ENCODE data around the gene ZNF469.

ZNF469 gene

DNA sequence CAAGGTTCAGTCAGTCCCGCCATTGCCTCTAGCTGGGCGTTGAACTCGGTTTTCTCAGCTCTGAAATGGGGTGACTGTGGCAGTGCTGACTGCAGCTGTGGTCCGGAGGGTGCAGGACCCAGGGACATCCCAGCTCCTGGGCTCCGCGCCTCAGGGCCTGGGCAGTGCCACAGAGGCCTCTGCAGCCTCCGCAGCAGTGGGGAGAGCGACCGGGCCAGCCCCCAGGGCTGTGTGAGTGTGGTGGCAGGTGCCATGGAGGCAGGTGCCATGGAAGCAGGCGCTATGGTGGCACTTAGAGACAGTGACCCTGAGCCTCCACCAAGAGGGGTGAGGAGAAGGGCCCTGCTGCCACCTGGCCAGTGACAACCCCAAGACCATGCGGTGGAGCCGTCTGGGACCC lies 30.9 kb downstream of the ZNF469 start:
- DNase-seq = no peak

DNA sequence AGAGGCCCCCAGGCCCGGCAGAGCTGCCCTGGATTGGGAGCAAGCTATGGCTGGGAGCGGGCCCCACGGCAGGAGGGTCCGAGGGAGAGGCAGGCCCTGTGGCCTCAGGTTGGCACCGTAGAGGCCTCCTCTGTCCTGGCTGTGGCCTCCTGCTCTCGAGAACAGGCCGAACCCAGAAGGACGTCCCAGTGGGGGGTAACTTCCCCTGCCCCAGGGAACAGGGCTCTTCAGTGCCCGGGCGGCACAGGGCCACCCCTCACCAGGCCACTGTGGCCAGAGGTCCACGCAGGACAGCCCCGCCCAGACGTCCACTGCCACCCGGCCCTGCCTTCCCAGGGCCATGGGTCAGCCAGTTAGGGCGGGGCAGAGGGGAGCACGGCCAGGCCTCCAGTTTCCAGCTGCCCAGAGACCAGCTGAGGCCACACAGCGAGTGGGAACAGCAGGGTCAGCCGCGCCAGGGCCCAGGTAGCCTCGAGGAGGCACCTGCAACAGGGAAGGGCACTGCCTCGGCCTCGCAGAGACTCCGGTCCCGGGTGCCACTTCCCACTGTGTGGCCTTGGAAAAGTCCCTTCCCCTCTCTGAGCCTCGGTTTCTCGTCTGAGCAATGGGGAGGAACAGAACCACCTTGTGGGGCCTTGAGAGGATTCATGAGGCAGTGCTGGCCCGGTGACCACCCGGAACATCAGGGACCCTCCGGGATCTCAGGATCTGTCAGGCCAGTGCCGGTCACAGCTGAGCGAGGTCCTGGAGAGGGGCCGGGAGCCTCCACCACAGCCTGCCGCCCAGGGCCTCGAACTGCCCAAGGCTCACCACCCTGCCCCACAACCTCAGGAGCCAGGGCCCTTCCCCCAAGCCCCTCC lies 32.0 kb downstream of the ZNF469 start:
- no peak for DNase-seq

DNA sequence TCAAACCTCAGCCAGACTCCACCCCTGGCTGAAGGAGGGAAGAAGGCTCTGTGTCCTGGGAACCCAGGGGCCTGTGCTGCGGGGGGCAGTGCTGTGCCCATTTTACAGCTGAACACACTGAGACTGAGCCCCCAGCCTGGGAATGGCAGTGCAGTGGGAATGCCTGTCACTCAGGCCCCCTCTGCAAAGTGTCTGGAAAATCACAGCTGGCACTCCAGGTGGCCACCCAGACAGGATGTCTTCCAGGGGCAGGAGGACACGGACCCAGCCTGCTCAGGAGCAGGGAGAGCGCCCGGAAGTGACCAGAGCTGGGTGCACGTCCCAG lies 32.6 kb downstream of the ZNF469 start:
- DNase-seq = no peak

DNA sequence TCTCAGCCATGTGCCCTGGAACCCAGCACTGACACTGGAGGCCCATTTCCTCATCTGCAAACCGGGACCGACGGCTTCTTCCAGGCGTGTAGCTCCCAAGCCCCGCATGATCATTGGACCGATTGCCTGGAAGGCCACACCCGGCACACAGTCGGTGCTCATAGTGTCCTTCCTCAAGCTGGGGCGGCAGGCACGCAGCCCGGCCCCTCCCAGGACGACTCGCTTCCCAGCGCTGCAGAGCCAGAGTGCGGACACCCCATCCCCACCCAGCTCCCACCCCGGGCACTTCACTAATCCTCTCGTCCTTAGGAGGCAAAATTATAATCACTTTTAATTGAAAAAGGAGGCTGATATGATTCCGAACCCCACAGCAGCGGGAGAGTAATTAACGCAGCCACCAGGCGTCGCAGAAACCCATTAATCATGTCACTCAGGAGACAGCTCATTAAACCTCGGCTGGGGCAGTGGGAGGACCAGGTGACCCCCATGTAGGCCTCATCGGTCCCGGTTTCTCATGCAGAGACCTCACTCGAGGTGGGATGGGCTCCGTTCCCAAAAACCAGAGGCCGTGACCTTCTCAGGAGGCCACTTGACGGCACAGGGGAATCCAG lies 33.1 kb downstream of the ZNF469 start:
- no peak for DNase-seq

DNA sequence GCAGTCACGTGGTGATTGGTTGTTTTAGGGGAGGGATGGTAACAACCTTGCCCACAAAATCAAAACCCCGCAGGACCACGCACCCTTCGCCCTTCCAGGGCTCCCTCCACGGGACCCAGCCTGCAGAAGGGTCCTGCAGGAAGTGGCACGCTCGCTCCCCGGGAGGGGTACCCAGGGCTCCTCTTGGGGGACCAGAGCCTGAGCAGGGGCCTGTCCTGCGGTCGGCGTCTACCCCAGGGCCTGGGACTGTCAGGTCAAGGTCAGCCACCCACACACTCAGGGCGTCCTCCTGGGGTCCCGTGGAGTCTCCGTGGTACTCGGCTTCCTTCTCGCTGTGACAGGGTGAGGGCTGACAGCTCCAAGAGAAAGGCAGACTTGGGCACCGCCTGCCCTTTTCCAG lies 33.9 kb downstream of the ZNF469 start:
- DNase-seq = no peak

DNA sequence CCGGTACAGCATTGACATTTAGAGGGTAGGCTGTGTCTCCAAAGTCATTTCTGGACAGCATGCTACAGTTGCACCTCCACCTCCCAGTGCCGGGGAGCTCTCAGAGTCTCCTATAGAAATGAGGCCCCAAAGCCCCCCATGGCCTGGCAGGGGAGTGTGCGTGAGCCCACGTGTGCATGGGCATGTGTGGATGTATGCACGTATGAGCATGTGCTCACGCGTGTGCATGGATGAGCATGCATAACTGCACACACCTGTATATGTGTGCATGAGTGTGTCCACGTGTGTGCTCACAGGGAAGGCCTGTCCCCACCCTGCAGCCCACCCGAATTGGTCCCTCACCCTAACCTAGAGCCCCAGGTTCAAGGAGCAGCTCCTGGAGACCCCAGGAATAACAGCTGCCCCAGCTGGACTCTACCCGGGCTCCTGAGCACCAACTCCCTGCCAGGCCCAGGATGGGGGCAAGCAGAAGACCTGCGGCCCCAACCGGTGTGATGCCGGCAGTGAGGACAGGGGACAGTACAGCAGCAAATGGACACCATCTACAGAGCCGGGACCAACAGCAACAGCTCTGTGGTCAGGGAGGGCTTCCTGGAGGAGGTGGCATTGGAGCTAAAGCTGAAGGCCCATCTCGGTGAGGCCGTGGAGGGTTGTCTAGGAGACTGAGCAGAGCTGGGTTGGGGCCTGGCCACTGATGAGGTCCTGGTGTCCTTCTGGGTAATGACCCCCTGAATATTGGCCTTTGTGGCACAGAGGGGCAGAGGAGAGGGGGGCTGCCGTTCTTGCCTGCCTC lies 35.1 kb downstream of the ZNF469 start:
- DNase-seq = no peak

DNA sequence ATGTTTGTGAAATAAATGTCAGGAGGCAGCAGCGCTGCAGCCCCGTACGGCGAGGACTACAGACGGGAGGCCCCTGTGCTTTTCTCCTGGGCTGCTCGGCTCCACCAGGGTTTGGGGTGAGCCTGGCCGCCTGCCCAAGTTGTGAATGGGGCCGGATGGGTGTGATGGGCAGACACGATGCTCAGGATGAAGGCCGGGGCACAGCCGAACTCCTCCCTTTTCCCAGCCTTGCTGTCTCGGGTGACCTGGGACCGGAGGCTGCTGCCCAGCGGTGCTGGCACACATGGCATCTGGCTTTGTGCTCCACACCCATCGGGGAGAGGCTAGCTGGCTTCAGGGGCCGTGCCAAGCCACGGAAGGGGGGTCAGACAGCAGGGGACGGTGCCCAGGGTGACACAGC lies 36.1 kb downstream of the ZNF469 start:
- no peak for DNase-seq

DNA sequence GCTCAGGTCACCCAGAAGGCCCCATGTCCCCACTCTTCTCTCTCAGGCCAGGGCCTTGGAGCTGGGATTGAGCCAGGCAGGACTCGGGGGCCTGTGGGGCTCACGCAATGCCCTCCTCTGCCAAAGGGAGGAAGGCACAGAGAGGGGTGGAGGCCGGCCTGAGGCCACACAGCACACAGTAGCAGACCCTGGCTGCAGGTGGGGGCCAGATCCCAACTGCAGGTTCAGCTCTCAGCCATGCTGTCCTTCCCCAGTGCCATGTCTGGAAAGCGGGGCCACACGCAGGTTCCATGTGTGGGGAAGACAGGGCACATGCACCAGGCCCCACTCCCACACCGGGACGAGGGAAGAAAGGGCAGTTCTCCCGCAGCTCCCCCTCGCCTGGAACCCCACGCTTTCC lies 37.0 kb downstream of the ZNF469 start:
- DNase-seq = no peak

DNA sequence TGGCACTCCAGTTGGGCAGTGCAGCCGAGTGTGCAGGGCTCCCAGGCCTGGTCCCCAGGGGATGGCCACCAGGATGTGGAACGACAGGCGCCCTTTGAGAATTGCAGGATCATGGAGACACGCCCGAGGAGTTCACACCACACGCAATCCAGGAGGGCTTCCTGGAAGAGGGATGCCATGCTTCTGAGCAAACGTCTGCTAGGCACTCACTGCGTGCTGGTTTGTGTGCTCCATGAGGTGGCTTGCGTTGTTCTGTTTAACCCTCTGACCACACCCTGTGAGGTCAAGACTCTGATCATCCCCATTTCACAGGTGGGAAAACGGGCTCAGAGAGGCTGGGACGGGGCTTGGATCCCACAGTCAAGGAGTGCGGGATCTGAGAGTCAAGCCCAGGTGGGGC lies 37.7 kb downstream of the ZNF469 start:
- no peak for DNase-seq

DNA sequence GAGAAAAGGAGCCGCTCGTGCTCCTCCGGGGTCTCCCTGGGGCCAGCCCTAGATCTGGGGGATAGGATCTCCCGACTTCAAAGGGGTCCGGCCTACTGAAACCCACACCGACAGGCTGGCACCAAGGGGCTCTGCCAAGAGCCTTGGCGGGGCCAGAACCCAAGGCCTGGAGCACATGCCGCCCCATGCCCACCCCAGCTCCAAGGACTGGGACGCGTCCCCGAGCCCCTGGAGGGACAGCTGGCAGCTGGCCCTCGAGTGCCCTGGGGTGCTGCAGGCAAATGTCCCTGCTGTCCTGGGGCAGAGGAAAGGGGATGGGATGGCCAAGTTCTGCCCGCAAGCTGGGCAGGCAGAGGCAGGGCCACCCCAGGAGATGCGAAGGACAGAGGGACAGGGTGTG lies 38.5 kb downstream of the ZNF469 start:
- no peak for DNase-seq

DNA sequence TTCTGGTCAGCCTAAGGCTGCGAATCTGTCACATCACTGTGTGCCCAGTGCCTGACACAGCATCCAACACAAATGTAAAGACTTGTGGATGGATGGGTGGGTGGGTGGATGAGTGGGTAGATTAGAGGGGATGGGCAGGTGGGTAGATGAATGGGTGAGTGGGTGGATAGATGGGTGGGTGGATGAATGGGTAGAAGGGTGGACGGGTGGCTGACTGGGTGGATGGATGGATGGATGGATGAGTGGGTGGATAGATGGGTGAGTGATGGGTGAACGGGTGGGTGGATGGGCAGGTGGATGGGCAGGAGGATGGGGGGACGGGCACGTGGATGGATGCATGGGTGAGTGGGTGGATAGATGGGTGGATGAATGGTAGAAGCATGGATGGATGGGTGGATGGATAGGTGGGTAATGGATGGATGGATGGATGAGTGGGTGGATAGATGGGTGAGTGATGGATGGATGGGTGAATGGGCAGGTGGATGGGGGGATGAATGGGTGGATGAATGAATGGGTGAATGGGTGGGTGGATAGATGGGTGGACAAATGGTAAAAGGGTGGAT lies 39.2 kb downstream of the ZNF469 start:
- no peak for DNase-seq

DNA sequence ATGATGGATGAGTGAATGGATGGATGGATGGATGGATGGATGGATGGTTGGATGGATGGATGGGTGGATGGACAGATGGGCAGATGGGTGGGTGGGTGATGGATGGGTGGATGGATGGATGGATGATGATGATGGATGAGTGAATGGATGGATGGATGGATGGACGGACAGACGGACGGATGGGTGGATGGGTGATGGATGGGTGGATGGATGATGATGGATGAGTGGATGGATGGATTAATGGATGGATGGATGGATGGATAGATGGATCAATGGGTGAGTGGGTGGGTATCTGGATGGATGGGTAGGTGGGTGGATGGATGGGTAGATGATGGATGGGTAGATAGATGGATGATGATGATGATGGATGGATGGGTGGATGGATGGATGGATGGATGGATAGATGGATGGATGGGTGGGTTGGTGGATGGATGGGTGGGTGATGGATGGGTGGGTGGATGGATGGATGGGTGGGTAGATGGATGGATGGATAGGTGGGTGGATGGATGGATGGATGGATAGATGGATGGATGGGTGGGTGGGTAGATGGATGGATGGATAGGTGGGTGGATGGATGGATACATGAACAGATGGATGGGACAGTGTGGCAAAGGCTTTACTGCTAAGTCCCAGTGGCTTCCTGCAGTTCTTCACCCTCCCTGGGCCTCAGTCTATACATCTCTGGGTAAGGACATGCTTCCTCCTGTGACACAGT lies 40.1 kb downstream of the ZNF469 start:
- DNase-seq = no peak

DNA sequence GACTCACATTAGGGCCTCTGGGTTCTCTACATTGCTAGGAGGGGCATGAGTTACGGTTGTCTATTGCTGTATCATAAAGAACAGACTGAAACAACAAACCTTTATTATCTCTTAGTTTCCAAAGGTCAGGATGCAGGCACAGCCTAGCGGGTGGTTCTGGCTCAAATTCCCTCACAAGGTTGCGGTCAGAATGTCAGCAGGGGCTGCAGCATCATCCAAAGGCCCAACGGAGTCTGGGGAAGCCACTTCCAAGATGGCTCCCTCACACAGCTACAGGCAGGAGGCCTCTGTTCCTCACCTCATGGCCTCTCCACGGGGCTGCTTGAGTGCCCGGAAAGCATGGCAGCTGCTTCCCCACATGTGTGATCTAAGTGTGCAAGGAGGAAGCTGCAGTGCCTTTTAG lies 40.7 kb downstream of the ZNF469 start:
- DNase-seq = no peak

DNA sequence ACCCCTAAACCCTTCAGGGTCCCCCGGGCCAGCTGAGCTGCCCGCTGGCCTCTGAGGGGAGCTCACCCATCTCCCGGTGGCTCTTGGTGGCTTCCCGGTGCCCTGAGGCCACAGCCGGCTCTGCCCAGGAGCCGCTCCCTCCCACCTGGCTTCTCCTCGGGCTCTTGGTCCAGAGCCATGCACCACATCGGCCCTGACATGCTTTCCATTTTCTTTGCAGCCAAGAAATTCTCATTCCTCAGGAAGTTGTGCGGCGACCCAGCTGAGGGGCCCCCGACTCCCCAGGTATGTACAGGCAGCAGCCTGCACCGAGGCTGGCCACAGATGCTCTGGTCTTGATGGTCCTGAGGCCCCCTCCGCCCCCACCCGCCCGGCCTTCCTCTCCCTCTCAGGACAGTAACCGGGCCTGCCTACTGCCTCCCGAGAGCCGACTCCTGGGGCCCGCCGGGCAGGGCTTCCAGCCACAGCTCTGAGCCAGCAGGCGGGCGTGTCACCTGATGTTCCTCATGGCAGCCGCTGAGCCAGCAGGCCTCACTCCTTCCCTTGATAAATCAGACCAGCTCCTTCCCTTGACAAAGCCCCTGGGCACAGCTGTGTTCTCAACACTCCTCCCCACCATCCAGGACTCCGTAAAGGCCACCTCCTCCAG lies 42.0 kb downstream of the ZNF469 start:
- no peak for DNase-seq

DNA sequence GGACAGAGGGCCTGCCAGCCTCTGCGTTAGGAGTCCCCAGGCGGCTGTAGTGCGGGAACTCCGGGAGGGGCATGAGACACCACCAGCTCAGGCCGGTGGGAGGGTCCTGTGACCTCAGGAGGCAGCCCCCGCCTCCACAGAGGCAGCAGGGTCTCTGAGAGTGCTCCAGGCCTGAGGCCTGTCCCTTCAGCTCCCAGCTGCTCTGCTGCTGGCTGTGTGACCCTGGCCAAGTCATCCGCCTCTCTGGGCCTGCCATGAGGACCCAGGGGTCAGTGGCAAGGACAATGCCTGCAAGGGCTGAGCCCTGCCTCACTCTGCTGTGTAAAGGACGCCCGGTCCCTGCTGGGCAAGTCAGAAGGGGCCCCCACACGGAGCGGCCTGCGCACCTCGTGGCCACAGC lies 43.3 kb downstream of the ZNF469 start:
- DNase-seq = no peak

DNA sequence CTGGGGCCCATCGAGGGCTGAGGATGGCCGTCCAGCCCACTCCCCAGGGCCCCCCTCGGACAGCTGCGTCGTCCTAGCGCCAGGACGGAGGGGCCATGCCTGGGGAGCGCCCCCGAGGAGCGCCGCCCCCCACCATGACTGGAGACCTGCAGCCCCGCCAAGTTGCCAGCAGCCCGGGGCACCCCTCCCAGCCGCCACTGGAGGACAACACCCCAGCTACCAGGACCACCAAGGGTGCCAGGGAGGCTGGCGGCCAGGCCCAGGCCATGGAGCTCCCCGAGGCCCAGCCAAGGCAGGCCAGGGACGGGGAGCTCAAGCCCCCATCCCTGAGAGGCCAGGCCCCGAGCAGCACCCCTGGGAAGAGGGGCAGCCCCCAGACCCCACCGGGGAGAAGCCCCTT lies 44.6 kb downstream of the ZNF469 start:
- DNase-seq = no peak

DNA sequence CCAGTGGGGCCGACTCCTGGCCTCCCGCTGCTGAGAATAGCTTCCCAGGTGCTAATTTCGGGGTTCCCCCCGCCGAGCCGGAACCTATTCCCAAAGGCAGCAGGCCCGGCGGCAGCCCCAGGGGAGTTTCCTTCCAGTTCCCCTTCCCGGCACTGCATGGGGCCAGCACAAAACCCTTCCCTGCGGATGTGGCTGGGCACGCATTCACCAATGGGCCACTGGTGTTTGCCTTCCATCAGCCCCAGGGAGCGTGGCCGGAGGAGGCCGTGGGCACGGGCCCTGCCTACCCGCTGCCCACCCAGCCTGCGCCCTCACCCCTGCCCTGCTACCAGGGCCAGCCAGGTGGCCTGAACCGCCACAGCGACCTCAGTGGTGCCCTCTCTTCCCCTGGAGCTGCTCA lies 45.4 kb downstream of the ZNF469 start:
- DNase-seq = no peak

DNA sequence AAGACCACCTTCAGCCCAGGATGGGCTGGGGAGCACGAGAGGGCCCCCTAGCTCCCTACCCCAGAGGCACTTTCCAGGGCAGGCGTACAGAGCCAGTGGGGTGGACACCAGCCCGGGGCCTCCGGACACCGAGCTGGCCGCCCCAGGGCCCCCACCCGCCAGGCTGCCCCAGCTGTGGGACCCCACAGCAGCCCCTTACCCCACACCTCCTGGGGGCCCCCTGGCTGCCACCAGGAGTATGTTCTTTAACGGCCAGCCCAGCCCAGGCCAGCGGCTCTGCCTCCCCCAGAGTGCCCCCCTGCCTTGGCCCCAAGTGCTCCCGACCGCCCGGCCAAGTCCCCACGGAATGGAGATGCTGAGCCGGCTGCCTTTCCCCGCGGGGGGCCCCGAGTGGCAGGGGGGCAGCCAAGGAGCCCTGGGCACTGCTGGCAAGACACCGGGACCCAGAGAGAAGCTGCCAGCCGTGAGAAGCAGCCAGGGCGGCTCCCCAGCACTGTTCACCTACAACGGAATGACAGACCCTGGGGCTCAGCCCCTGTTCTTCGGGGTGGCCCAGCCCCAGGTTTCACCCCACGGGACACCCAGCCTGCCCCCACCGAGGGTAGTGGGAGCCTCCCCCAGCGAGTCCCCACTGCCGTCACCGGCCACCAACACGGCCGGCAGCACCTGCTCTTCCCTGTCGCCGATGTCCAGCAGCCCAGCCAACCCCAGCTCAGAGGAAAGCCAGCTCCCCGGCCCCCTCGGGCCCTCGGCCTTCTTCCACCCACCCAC lies 46.0 kb downstream of the ZNF469 start:
- no peak for DNase-seq

DNA sequence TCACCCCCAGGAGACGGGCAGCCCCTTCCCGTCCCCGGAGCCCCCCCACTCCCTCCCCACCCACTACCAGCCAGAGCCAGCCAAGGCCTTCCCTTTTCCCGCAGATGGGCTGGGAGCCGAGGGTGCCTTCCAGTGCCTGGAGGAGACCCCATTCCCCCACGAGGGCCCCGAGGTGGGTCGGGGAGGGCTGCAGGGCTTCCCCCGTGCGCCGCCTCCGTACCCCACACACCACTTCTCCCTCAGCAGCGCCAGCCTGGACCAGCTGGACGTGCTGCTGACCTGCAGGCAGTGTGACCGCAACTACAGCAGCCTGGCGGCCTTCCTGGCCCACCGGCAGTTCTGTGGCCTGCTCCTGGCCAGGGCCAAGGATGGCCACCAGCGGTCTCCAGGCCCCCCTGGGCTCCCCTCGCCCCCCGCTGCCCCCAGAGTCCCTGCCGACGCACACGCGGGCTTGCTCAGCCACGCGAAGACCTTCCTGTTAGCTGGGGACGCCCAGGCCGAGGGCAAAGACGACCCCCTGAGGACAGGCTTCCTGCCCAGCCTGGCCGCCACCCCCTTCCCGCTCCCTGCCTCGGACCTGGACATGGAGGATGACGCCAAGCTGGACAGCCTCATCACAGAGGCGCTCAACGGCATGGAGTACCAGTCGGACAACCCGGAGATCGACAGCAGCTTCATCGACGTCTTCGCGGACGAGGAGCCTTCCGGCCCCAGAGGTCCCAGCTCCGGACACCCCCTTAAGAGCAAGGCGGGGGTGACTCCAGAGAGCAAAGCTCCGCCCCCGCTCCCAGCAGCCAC lies 46.8 kb downstream of the ZNF469 start:
- DNase-seq = no peak

DNA sequence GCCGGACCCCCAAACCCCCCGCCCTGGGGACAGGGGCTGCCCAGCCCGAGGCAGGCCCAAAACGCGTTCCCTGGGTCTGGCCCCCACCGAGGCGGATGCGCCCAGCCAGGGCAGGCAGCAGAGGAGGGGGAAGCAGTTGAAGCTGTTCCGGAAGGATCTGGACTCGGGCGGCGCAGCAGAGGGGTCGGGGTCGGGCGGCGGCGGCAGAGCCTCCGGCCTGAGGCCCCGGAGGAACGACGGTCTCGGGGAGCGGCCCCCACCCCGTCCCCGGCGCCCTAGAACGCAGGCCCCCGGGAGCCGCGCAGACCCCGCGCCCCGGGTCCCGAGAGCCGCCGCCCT lies 47.4 kb downstream of the ZNF469 start:
- no peak for DNase-seq

All from CD4-positive, alpha-beta T cell treated with Interleukin-15 for 1 hour (primary cell).